WTC11 (cell line): ENCODE results near the gene GAB2. TPM values are rescaled to one million over a fixed set of nuclear protein-coding genes. Genes with fewer than 3 reads are reported as not detected.

ENCODE experiments used
- ATAC-seq: fragments of 200-7000 bp; cut with Tn5 transposase; 2 replicates; pipeline ENCODE4 v1.10.0; 2021; ENCODE audit warnings: mild to moderate bottlenecking, moderate library complexity
- CTCF ChIA-PET: fragments of 300-600 bp; sonication (Branson Sonifier 250); formaldehyde crosslinking; loops from one replicate; lab custom pipeline; 2021; ENCODE audit warnings: antibody characterized with exemption; lab: Charles Lee
- POLR2A ChIA-PET: fragments of 350-600 bp; sonication (Branson Sonifier 250); formaldehyde crosslinking; loops from one replicate; lab custom pipeline; 2021; ENCODE audit warnings: antibody characterized with exemption; lab: Charles Lee
- DNase-seq: peaks from one replicate; pipeline ENCODE4 v3.0.0; 2021; ENCODE audit warnings: low spot score
- H3K27ac Mint-ChIP-seq: 2 replicates; pipeline ENCODE4 v1.8.0; 2021; ENCODE audit warnings: mixed read lengths
- H3K27me3 Mint-ChIP-seq: 2 replicates; pipeline ENCODE4 v1.8.0; 2021; ENCODE audit warnings: low read depth, mild to moderate bottlenecking, moderate library complexity, mixed read lengths
- H3K36me3 Mint-ChIP-seq: 2 replicates; pipeline ENCODE4 v1.8.0; 2021; ENCODE audit warnings: mixed read lengths
- H3K4me1 Mint-ChIP-seq: 2 replicates; pipeline ENCODE4 v1.8.0; 2022; ENCODE audit warnings: mixed read lengths
- H3K4me3 Mint-ChIP-seq: 2 replicates; pipeline ENCODE4 v1.8.0; 2021; ENCODE audit warnings: mild to moderate bottlenecking, moderate library complexity, mixed read lengths
- H3K9me3 Mint-ChIP-seq: 2 replicates; pipeline ENCODE4 v1.8.0; 2021; ENCODE audit warnings: mixed read lengths
- CBFB ChIP-seq: sonication (generic); formaldehyde crosslinking; IDR thresholded peaks from 2 replicates; pipeline ENCODE4 v1.8.1; 2022; ENCODE audit warnings: mild to moderate bottlenecking, low read depth, missing genetic modification reagents
- E2F1 ChIP-seq: sonication (generic); formaldehyde crosslinking; IDR thresholded peaks from 2 replicates; pipeline ENCODE4 v1.8.0; 2022; ENCODE audit warnings: mild to moderate bottlenecking, missing genetic modification reagents
- FOXK1 ChIP-seq: sonication (generic); formaldehyde crosslinking; IDR thresholded peaks from 2 replicates; pipeline ENCODE4 v1.8.0; 2022; ENCODE audit warnings: mild to moderate bottlenecking, moderate library complexity, missing genetic modification reagents
- FOXP4 ChIP-seq: sonication (generic); formaldehyde crosslinking; IDR thresholded peaks from 2 replicates; pipeline ENCODE4 v1.8.0; 2022; ENCODE audit warnings: mild to moderate bottlenecking, missing genetic modification reagents
- IRF1 ChIP-seq: sonication (generic); formaldehyde crosslinking; IDR thresholded peaks from 2 replicates; pipeline ENCODE4 v1.8.0; 2023; ENCODE audit warnings: missing genetic modification reagents
- IRF2 ChIP-seq: sonication (generic); formaldehyde crosslinking; IDR thresholded peaks from 2 replicates; pipeline ENCODE4 v1.8.0; 2022; ENCODE audit warnings: low read depth, missing genetic modification reagents, borderline replicate concordance
- JAZF1 ChIP-seq: fragments of 250-450 bp; sonication (Bioruptor Pico); IDR thresholded peaks from 2 replicates; pipeline ENCODE4 v1.9.0; 2021; ENCODE audit warnings: moderate library complexity, mild to moderate bottlenecking, inconsistent platforms
- PRDM15 ChIP-seq: sonication (generic); formaldehyde crosslinking; IDR thresholded peaks from 2 replicates; pipeline ENCODE4 v1.8.0; 2022; ENCODE audit warnings: missing genetic modification reagents
- RELA ChIP-seq: sonication (generic); formaldehyde crosslinking; IDR thresholded peaks from 2 replicates; pipeline ENCODE4 v1.8.1; 2022; ENCODE audit warnings: missing genetic modification reagents, mild to moderate bottlenecking, borderline replicate concordance
- SOX15 ChIP-seq: fragments of 250-450 bp; sonication (Bioruptor Pico); IDR thresholded peaks from 2 replicates; pipeline ENCODE4 v1.9.0; 2021; ENCODE audit warnings: mild to moderate bottlenecking
- TEAD4 ChIP-seq: sonication (generic); formaldehyde crosslinking; IDR thresholded peaks from 2 replicates; pipeline ENCODE4 v1.8.0; 2022; ENCODE audit warnings: mild to moderate bottlenecking, missing genetic modification reagents
- ZBTB43 ChIP-seq: sonication (generic); formaldehyde crosslinking; IDR thresholded peaks from 2 replicates; pipeline ENCODE4 v1.8.1; 2023; ENCODE audit warnings: mild to moderate bottlenecking, missing genetic modification reagents
- ZNF138 ChIP-seq: sonication (generic); formaldehyde crosslinking; conservative IDR thresholded peaks from 2 replicates; pipeline ENCODE4 v1.8.1; 2022; ENCODE audit warnings: mild to moderate bottlenecking, moderate library complexity, missing genetic modification reagents
- ZNF423 ChIP-seq: fragments of 250-450 bp; sonication (Bioruptor Pico); IDR thresholded peaks from 2 replicates; pipeline ENCODE4 v2.1.2; 2022; ENCODE audit warnings: mild to moderate bottlenecking, moderate library complexity
- ZNF512 ChIP-seq: sonication (generic); formaldehyde crosslinking; IDR thresholded peaks from 2 replicates; pipeline ENCODE4 v1.8.1; 2022; ENCODE audit warnings: missing genetic modification reagents, borderline replicate concordance
- ZSCAN18 ChIP-seq: fragments of 250-450 bp; sonication (Bioruptor Pico); IDR thresholded peaks from 2 replicates; pipeline ENCODE4 v2.1.2; 2022; ENCODE audit warnings: mild to moderate bottlenecking, moderate library complexity
- total RNA-seq: library from RNA; stranded (reverse); gene quantifications from 3 replicates; pipeline ENCODE4 v1.2.3, GENCODE V29; 2021

Gene GAB2
- total RNA-seq, 1 experiment from 2014 or later = 10.6 TPM

GRCh38 chr11:78377625-78378418, 39.8 kb downstream of the GAB2 start (continued):
- no peak for TF ChIP-seq IRF1 (CRISPR knock-in tag)

GRCh38 chr11:78376858-78377257, 40.8 kb downstream of the GAB2 start:
- POLR2A ChIA-PET = no interaction called here
- H3K27ac Mint-ChIP-seq = no peak overlapping the region
- H3K36me3 Mint-ChIP-seq = peaks cover 10% of the 10 kb centered on the region
- H3K27me3 Mint-ChIP-seq = peaks cover 3% of the 10 kb centered on the region; the same call in 1 of the 2 replicates
- DNase-seq = no peak
- TF ChIP-seq ZBTB43 (no peak), ZSCAN18 (CRISPR knock-in tag) (no peak), JAZF1 (CRISPR knock-in tag) (no peak), ZNF512 (no peak), IRF2 (no peak), CBFB (CRISPR knock-in tag) (no peak), FOXK1 (CRISPR knock-in tag) (no peak), RELA (CRISPR knock-in tag) (no peak), ZNF138 (CRISPR knock-in tag) (no peak), E2F1 (no peak), FOXP4 (CRISPR knock-in tag) (no peak), TEAD4 (CRISPR knock-in tag) (no peak), SOX15 (no peak), PRDM15 (CRISPR knock-in tag) (no peak), ZNF423 (CRISPR knock-in tag) (no peak)
- peaks cover 17% of the 10 kb centered on the region for H3K9me3 Mint-ChIP-seq
- CTCF ChIA-PET = no interaction called here
- ATAC-seq = no peak
- H3K4me1 Mint-ChIP-seq = peaks cover 18% of the 10 kb centered on the region
- H3K4me3 Mint-ChIP-seq = no peak overlapping the region
